ENCODE data around the gene DOK5. TPM values are rescaled to one million over a fixed set of nuclear protein-coding genes. Genes with fewer than 3 reads are reported as not detected.

The DOK5 gene
- total RNA-seq, 1 donor from 2014 or later, result 14.3 TPM

DNA sequence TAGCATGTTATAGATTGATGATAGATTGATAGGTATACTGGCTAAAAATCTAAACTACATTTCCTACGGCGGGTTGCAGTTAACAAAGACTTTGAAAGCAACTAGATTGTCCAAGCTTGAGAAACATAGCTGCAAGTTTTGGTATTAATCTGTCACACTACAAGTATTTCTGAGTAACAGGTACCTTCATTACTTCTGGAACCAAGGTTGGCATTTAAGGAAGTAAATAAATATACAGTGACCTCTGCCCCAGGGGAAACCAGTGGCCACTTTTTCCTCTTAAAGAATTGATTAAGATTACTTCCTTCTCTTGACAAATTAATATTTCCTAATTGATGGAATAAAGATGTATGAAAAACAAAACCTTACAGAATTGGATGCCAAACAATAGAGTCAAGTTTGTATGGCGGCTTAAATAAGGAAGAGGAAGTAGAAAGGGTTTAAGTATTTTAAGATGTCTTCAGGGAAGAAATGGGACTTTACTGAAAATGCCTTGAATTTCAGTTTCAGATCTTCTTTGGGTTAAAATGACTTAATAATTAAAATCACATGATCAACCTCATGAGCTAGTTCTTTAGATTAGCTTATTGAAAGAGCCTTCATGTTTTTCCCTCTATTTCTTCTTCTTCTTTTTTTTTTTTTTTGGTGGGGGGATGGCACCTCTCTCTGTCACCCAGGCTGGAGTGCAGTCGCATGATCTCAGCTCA is 132.8 kb downstream of the DOK5 start:
- Histone ChIP-seq H3K27ac (replicated peaks) (no peak overlapping the region), H3K27me3 (ENCODE audit: low read depth) (no peaks in the 10 kb centered on the region), H3K4me1 (no peaks in the 10 kb centered on the region), H3K9me3 (replicated peaks) (no peaks in the 10 kb centered on the region), H3K36me3 (no peaks in the 10 kb centered on the region), H3K4me3 (no peak overlapping the region)
- intact Hi-C loops (cut with micrococcal nuclease), result no loop called here
- no peak for DNase-seq
- TF ChIP-seq, protein P1, sequence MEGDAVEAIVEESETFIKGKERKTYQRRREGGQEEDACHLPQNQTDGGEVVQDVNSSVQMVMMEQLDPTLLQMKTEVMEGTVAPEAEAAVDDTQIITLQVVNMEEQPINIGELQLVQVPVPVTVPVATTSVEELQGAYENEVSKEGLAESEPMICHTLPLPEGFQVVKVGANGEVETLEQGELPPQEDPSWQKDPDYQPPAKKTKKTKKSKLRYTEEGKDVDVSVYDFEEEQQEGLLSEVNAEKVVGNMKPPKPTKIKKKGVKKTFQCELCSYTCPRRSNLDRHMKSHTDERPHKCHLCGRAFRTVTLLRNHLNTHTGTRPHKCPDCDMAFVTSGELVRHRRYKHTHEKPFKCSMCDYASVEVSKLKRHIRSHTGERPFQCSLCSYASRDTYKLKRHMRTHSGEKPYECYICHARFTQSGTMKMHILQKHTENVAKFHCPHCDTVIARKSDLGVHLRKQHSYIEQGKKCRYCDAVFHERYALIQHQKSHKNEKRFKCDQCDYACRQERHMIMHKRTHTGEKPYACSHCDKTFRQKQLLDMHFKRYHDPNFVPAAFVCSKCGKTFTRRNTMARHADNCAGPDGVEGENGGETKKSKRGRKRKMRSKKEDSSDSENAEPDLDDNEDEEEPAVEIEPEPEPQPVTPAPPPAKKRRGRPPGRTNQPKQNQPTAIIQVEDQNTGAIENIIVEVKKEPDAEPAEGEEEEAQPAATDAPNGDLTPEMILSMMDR (IDR thresholded peaks at IDR 0.05; ENCODE audit: borderline replicate concordance), result no peak

DNA sequence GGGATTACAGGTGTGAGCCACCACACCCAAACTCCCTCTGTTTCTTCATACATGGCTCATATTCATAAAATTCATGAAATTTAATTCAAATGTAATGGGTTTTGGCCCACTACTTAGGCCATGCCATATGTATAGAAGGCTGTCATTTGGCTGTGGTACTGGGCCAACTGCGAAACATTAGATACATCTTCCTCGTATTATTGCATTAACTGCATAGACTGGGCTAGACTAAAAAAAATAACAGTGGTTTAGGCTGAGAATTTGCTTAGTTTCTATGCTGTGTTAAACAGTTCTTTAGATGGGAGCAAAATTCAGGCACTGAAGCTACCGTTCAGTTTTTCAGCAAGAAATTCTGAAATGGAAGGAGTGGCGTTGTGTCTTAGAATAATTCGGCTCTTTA is 133.6 kb downstream of the DOK5 start:
- no peaks in the 10 kb centered on the region for H3K36me3 ChIP-seq
- no peaks in the 10 kb centered on the region for H3K27me3 ChIP-seq (ENCODE audit: low read depth)
- no peaks in the 10 kb centered on the region for H3K9me3 ChIP-seq (replicated peaks)
- TF ChIP-seq, protein P1 (IDR thresholded peaks at IDR 0.05; ENCODE audit: borderline replicate concordance), result no peak
- no peak for DNase-seq
- no peak overlapping the region for H3K27ac ChIP-seq (replicated peaks)
- intact Hi-C loops (cut with micrococcal nuclease), result no loop called here
- H3K4me3 ChIP-seq, result no peak overlapping the region
- H3K4me1 ChIP-seq, result no peaks in the 10 kb centered on the region

DNA sequence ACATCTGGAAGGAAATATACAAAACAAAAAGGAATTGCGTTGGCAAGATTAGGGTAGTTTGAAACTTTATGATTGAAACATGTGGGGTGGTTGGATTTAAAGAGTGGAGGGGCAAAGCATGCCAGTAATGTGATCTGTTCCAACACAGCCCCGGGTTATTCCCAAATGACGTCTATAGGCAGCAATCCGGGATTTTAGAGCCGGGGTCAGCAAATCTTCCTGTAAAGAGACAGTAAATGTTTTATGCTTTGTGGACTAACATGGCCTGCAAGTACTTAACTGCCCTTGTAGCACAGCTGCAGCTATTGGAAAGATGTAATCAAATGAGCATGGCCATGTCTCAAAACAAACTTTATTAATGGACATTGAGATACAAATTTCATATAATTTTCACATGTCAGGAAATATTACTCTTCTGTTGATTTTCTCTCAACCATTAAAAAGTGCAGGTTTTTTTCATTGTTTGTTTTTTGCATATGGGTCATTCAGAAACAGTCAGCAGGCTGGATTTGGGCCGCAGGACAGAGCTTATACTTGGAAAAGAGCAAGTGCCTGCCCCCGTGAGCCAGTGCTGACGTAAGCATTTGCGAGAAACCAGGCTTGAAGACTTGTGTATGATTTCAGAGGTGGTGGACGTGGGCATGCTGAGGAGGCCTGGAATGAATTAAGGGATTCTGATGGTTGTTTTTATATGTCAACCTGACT is 136.5 kb downstream of the DOK5 start:
- no peak for DNase-seq
- H3K36me3 ChIP-seq, result no peaks in the 10 kb centered on the region
- H3K4me1 ChIP-seq, result no peaks in the 10 kb centered on the region
- intact Hi-C loops (cut with micrococcal nuclease), result no loop called here
- H3K9me3 ChIP-seq (replicated peaks), result no peaks in the 10 kb centered on the region
- no peak overlapping the region for H3K4me3 ChIP-seq
- H3K27ac ChIP-seq (replicated peaks), result no peak overlapping the region
- H3K27me3 ChIP-seq (ENCODE audit: low read depth), result no peaks in the 10 kb centered on the region
- TF ChIP-seq, protein P1 (IDR thresholded peaks at IDR 0.05; ENCODE audit: borderline replicate concordance), result no peak

DNA sequence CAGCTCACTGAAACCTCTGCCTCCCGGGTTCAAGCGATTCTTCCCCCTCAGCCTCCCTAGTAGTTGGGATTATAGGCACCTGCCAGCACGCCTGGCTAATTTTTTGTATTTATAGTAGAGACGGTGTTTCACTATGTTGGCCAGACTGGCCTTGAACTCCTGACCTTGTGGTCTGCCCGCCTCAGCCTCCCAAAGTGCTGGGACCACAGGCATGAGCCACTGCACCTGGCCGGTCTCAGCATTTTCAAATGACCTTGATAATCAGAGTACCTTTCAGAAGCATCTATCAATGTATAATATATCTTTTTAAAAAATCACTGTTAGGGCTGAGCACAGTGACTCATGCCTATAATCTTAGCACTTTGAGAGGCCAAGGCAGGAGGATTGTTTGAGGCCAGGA is 143.0 kb downstream of the DOK5 start:
- H3K9me3 ChIP-seq (replicated peaks), result no peaks in the 10 kb centered on the region
- intact Hi-C loops (cut with micrococcal nuclease), result no loop called here
- H3K27ac ChIP-seq (replicated peaks), result no peak overlapping the region
- TF ChIP-seq, protein P1 (IDR thresholded peaks at IDR 0.05; ENCODE audit: borderline replicate concordance), result no peak
- no peaks in the 10 kb centered on the region for H3K27me3 ChIP-seq (ENCODE audit: low read depth)
- H3K4me3 ChIP-seq, result no peak overlapping the region
- DNase-seq, result no peak
- H3K36me3 ChIP-seq, result no peaks in the 10 kb centered on the region
- H3K4me1 ChIP-seq, result peaks cover 7% of the 10 kb centered on the region

DNA sequence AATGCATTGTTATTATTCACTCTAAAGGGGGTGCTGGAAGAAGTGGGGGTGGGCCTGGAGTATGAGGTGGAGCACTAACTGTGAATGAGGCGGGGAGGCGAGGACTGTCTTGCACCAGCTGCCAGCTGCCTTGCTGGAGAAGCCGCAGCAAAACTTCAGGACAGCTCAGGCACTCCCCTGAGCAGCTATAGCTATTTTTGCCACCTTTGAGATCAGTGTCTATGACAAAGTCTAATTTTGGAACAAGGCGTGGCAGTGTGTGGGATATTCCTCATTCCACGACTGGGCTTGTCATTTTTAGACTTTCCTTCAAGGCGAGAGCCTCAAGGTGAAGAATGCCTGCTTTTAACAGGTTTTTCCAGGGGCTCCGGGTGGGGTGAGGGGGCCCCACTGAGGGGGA is 143.8 kb downstream of the DOK5 start:
- Histone ChIP-seq H3K9me3 (replicated peaks) (no peaks in the 10 kb centered on the region), H3K36me3 (no peaks in the 10 kb centered on the region), H3K4me3 (peak overlapping the region; percentile 37), H3K27ac (replicated peaks) (no peak overlapping the region), H3K27me3 (ENCODE audit: low read depth) (no peaks in the 10 kb centered on the region), H3K4me1 (peaks cover 12% of the 10 kb centered on the region)
- TF ChIP-seq, protein P1 (IDR thresholded peaks at IDR 0.05; ENCODE audit: borderline replicate concordance), result no peak
- DNase-seq, result no peak
- intact Hi-C loops (cut with micrococcal nuclease), result no loop called here

All from left ventricle myocardium inferior (tissue), 1 donor.